GM19025 (cell line): ENCODE results near the gene C22orf23.

Experiments
- ATAC-seq: cut with Tn5 transposase; IDR thresholded peaks from one replicate; pipeline ENCODE4 v1.9.1; 2021; ENCODE audit warnings: mild to moderate bottlenecking, low read depth, moderate library complexity; ENCODE audit not compliant: unreplicated experiment

Gene C22orf23

DNA sequence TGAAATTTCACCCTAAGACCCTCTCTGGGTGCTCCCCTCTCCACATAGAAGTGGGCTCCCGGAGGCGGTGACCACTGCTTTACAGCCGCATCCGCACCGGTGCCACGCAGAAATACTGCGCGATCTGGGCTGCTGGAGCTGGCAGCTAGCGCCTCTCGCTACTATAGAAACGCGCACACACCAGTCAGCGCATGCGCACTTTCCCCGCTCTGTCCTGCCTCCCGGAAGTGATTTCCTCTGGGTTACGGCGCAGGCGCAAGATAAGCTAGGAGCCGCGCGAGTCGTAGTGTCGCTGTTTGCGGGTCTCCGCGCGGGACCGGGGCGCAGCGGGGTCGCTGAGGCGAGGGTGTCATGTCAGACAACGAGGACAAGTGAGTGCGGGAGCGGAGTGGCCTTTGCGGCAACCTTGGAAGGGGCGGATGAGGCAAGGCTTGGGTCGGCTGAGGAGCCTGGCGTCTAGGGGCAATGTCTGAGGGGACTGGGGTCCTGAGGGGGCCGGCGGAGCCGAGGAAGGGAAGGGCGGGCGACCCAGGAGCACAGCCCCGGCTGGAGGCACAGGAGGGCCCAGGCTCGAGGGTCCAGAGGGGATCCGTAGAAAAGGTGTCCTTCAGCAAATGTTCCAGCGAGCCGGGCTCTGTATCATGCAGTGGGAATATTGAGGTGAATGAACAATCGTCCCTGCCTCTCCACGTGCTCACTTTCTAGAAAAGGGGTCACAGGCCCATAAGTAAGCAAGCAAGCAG lies at the start of gene C22orf23, which contains the start of gene POLR2F:
C22orf23 (minus strand) TSS at position 165 of the 743 bp plus-strand sequence. CDS start 452 bp downstream, outside the sequence.
POLR2F (plus strand) TSS at position 263 of the 743 bp plus-strand sequence; CDS start at position 352, 89 bp downstream.
- peak; percentile 79 for ATAC-seq

DNA sequence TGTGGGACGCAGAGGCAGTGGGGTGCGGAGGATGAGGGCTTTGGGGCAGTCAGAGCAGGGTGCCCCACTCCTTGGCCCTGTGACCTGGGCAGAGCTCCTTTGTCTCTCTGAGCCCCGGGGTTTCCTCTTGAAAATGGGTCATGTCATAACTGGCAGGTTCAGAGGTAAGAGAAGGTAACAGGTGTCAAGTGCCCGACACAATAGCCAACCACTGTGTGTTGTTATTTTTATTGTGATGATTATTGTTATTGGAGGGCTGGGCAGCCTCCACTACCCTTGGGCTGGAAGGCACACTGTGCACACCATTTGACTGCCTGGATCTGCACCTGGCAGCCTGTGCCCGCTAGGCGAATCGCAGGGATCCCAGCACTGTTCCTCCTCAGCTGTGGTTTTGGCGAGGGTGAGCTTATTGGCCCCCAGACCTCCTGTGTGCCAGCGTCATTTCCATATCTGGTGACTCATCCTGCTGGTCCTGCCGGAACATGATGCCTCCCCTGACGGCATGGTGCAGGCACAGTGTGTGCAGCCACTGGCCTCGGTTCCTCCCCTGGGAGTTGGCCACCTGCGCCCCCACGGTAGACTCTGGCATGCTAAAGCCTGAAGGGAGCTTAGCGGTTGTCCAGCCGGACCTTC lies 46.4 kb upstream of the C22orf23 start:
- no peak for ATAC-seq

- ATAC-seq: no peak
Measured at GRCh38 chr22:37999236-37999635, 45.8 kb upstream of the C22orf23 start.

DNA sequence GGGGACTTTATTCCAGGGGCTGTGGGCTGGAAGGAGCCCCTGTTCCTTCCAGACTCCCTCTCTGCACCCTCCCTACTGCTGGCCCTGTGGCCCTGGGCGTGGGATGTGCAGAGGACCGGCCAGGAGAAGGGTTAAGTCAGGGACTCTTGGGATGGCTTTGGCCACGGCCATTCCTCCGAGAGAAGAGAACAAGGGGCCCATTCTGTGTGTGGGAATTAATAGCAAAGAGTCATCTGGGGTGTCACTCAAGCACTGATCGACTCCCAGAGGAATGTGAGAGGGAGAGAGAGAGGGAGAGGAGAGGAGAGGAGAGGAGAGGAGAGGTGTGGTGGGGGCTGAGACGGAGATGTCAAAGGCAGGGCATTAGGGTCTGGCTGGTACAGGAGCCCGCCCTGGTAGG lies 45.1 kb upstream of the C22orf23 start:
- no peak for ATAC-seq

- no peak for ATAC-seq
Measured at GRCh38 chr22:37996515-37997246, 43.3 kb upstream of the C22orf23 start.

GRCh38 chr22:37996079-37996478 lies 42.7 kb upstream of the C22orf23 start:
- ATAC-seq: no peak

DNA sequence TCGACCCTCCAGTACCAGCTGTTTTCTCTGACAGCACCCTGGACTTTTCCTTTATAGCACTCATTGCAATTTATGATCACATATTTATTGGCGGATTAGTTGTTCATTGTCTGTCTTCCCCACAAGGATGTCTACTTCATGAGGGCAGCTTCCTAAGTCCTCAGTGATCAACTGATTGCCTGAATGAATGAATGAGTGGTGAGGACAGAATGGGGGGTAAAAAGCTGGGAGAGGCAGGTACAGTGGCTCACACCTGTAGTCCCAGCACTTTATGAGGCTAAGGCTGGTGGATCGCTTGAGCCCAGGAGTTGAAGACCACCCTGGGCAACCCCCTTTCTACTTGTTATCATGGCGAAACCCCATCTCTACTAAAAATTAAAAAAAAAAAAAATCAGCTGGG lies 42.1 kb upstream of the C22orf23 start:
- no peak for ATAC-seq

DNA sequence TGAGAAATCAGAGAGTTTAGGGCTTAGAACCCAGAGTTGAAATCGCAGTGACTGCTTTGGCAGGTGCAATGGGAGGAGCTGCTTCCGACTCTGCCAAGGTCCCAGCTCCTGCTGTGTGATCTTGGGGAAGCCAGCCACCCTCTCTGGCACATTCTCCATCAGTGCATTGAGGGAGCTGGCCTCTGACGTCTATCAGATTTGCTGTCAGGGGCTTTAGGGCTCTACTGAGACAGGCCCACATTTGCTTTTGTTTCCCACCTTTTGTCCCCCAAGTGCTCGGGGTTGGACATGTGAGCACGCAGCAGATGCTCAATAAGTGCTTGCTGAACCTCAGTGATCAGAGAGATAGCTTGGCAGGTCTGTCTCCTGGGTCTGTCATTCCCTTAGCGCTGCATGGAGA lies 41.6 kb upstream of the C22orf23 start:
- no peak for ATAC-seq

- no peak for ATAC-seq
Measured at GRCh38 chr22:37994049-37994448, 40.6 kb upstream of the C22orf23 start.

DNA sequence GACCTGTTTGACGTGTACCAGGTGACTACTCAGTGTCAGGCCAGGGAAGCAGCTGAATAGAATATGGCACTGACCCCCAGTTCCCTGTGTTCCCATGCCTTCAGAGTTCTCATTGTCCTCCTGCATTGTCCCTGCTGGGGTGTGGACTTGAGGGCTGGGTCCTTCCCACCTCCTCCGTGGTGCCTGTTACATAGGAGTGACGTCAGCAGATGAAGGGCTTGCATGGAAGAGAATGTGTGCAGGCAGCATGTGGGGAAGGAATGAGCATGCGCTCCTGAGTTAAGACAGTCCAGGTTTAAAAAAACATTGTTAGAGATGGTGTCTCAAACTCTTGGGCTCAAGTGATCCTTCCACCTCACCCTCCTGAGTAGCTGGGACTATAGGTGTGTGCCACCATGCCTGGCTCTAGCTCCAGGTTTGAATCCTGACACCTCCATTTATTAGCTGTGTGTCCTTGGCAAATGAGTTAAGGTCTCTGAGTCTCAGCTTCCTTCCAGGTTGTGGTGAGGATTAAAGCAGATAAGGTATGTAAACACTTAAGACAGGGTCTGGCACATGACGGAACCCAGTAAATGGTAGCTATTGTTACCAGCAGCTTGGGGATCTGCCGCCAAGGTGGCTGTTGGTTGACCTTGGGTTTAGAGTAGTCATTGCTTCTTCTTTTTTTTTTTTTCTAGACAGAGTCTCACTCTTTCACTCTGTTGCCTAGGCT lies 38.5 kb upstream of the C22orf23 start:
- no peak for ATAC-seq

DNA sequence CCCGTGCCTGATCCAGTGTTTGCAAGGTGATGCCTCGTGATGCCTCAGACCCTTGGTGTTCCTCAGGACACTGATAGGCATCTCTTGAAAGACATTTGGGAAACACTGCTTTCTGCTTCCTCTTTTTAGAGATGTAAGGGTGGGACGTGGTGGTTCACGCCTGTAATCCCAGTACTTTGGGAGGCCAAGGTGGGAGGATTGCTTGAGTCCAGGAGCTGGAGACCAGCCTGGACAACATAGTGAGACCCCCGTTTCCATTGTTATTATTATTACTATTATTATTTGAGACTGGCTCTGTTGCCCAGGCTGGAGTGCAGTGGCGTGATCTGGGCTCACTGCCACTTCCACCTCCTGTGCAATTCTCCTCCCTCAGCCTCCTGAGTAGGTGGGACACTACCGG lies 37.5 kb upstream of the C22orf23 start:
- ATAC-seq: no peak

GRCh38 chr22:37990301-37990700 lies 36.9 kb upstream of the C22orf23 start:
- no peak for ATAC-seq

GRCh38 chr22:37989146-37990045 lies 36.0 kb upstream of the C22orf23 start:
- no peak for ATAC-seq

- no peak for ATAC-seq
Measured at GRCh38 chr22:37986371-37986770, 33.0 kb upstream of the C22orf23 start.

DNA sequence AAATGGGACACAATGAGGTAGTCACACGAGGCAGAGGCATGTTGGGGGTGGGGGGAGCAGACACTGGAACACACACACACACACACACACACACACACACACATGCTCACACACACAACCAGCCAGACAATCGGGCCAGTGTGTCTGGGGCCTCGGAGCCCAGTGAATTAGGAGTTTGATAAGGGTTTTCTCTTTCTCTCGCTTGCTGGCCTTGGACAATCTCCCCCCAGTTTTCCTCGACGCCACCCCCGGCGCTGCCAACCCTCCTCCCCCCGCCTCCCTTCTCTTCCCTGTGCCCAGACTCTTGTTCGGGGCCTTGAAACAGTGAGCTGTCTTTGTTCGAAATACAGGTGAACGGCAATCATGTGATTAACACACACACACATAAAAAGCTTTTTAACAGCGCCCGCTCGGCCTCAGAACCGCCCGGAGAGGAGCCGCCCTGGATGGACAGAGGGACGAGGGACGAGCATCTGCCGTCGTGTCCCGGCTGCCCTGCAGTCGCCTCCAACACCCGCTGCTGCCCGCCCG lies 32.4 kb upstream of the C22orf23 start:
- no peak for ATAC-seq

DNA sequence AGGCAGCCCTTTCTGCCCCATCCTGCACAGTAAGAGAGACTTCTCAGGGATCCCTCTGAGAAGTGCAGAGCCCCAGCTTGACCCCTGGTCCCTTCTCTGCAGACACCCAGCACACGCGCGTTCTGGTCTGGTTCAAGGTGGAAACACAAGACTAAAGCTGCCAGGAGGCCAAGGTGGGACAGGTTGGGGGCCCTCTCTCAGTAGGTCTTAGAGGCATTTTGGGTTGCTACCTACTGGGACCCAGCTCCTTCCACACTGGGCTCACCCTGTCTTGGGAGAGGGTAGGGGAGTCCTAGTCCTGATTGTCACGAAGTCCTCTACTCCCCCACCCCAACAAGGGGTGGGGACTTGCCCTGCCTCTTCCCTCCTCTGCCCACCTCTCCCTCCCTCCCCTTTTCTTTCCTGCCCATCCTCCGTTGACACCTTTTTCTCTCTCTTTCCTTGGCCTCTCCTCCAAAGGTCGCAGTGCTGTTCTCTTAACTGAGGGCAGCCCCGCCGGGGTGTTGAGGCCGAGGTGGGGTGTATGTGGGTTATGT lies 31.7 kb upstream of the C22orf23 start:
- ATAC-seq: no peak

GRCh38 chr22:37983860-37984791 lies 30.7 kb upstream of the C22orf23 start, which contains the start of gene SOX10:
TSS of gene SOX10 (minus strand) at chr22:37984555. CDS start at chr22:37983784, 771 bp downstream.
- ATAC-seq: no peak
